SHP77 (cell line): ENCODE measurements around the gene USP15.
"Not testable (repeated sequence)": the region's sequence is repeated elsewhere in the genome, so short reads cannot be mapped to it uniquely, and the experiment has no call there.

Experiments used
- DNase-seq, 2 experiments: peaks; one replicate each; lab custom pipeline; 2025; lab: John Stamatoyannopoulos, UW

The USP15 gene

GRCh38 chr12:62372134-62372533, 111.9 kb downstream of the USP15 start:
- no peak for DNase-seq

- DNase-seq = no peak
These were observed 112.6 kb downstream of the USP15 start for GRCh38 chr12:62372825-62373224.

DNA sequence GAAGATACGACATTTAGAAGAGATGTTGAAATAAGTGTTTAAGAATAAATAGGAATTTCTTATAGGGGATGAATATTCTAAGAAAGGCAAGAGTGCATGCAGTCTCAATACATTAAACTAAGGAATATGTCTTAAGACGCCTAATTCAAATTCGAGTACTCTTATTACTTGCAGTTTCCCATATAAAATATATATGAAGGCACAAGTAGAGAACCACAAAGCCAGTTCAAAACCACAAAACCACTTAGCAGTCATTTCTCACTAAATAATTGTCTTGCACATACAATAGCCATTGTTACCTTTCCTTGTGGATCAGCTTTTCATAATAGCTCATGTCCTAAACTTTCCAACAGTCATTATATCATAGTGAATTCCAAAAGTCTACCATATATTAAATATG, 115.4 kb downstream of the USP15 start:
- no peak for DNase-seq

- DNase-seq = no peak
These were observed 119.0 kb downstream of the USP15 start for GRCh38 chr12:62379026-62379722.

GRCh38 chr12:62379723-62380045, 119.5 kb downstream of the USP15 start:
- DNase-seq = no peak

GRCh38 chr12:62382526-62382925, 122.3 kb downstream of the USP15 start:
- DNase-seq = no peak

GRCh38 chr12:62396750-62397149, 136.5 kb downstream of the USP15 start:
- no peak for DNase-seq

- DNase-seq = no peak
These were observed 139.9 kb downstream of the USP15 start for GRCh38 chr12:62400135-62400534.

DNA sequence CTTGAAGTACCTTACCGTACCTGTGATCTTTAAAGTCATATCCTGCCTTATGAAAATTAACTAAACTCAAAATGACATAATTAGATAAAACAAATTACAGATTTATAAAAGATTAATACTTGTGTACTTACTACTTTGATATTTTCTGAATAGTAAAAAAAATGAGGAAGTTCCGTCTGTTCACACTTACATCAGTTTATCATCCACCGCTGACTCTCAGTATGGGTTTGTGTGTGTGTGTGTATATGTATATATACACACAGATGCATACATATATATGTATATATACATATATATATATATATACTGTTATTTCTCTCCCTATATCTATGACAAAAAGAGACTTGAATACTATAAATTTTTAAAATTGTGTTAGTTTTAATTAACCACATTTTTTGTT, 141.4 kb downstream of the USP15 start:
- no peak for DNase-seq

DNA sequence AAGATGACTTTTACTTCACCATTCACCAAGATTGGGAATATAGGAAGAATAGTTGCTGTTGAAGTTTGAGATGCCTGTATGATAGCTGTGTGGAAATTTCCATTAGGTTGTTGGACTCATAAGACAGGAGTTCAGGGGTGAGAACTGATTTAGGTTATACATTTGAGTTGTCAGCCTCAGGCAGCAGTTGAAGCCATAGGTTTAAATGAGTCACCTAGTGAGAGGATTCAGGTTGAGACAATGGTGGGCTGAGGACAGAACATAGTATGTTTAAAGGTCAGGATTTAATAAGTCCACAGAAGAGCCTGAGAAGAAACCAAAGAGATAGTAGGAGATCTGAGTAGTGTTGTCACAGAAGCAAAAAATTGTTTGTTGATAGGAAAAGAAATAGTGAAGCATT, 142.8 kb downstream of the USP15 start:
- DNase-seq = no peak

GRCh38 chr12:62407587-62407986, 147.4 kb downstream of the USP15 start:
- no peak for DNase-seq

GRCh38 chr12:62409068-62409467, 148.9 kb downstream of the USP15 start:
- DNase-seq = no peak

DNA sequence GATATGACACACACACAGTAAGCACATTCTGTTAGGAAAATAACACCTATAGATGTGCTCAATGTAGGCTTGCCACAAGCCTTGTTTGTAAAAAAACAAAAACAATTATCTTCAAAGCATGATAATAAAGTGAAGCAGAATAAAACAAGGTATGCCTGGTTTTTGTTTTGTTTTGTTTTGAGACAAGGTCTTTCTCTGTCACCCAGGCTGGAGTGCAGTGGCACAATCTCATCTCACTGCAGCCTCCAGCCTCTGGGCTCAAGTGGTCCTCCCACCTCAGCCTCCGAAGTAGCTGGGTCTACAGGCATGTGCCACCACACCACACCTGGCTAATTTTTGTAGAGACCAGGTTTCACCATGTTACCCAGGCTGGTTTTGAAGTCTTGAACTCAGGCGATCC, 154.0 kb downstream of the USP15 start:
- no peak for DNase-seq

DNA sequence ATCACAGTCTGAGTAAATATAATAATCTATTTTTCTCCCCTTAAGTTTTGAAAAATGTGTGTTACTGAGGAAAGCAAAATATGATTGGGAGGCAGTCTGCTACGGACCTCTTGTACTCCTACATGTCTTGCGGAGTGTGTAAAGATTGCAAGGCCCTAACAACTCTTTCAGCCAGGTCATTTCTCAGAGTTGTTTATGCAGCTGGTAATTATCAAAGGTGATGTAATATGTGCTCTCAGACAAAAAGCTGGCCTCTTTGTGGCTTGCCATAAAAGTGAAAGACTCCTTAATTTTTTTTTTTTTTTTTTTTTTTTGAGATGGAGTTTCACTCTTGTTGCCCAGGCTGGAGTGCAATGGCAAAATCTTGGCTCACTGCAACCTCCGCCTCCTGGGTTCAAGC, 165.9 kb downstream of the USP15 start:
- DNase-seq = no peak

- no peak for DNase-seq
These were observed 169.3 kb downstream of the USP15 start for GRCh38 chr12:62429457-62429856.

GRCh38 chr12:62434494-62435302, 174.5 kb downstream of the USP15 start:
- no peak for DNase-seq

- no peak for DNase-seq
These were observed 175.3 kb downstream of the USP15 start for GRCh38 chr12:62435303-62436163.

GRCh38 chr12:62436164-62436503, 175.9 kb downstream of the USP15 start:
- no peak for DNase-seq

GRCh38 chr12:62438098-62438692, 178.0 kb downstream of the USP15 start:
- DNase-seq = no peak

DNA sequence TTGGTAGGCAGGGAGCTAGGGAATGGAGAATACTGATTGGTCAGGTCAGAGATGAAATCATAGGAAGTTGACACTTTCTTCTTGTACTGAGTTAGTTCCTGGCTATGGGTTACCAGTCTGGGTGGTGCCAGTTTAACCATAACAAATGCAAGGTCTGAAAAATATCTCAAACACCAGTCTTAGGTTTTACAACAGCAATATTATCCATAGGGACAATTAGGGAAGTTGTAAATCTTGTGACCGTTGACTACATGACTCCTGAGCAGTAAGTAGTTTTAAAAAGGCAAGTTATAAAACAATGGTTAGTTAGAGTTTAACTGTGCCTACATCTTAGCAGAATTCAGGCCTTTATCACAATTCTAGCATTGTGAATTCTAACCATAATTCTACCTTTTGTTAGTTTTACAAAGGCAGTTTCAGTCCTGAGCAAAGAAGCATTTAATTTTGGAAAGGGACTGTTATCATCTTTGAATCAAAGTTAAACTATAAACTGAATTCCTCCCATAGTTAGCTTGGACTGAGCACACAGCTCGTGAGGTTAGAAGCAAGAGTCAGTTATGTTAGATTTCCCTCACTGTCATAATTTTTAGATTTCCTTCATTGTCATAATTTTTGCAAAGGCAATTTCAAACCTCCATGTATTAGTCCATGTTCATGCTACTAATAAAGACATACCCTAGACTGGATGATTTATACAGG, 186.7 kb downstream of the USP15 start:
- no peak for DNase-seq

DNA sequence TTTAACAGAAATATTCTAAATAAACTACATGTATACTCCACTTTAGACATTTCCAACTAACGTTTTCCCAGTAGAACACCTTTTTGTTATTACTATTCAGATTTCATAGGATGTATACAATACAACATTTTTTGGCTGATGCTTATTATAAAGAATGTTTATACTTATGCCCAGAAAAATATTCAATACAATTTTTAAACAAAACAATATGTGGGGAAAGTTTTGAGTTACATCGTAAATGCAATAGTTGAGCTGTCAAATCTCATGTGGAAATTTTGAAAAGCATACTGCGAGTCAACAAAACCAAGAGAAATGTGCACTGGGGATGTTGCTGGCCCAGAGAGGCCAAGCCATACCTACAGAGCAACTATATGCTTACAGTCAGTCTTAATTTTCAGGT, 188.2 kb downstream of the USP15 start:
- DNase-seq = no peak

DNA sequence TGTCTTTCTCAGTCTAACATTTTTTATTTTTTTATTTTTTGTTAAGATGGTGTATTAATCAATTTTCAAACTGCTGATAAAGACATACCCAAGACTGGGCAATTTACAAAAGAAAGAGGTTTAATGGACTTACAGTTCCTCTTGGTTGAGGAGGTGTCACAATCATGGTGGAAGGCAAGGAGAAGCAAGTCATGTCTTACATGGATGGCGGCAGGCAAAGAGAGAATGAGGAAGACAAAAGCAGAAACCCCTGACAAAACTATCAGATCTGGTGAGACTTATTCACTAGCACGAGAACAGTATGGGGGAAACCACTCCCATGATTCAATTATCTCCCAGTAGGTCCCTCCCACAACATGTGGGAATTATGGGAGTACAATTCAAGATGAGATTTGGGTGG, 195.2 kb downstream of the USP15 start:
- DNase-seq = not testable (repeated sequence)
